Right cardiac atrium (tissue), 5 donors: ENCODE data around the gene GRIP2. TPM values are rescaled to one million over a fixed set of nuclear protein-coding genes. Genes with fewer than 3 reads are reported as not detected.

Source experiments
- ATAC-seq, 2 donors: fragments of 200-7000 bp; cut with Tn5 transposase; one replicate each; pipeline versions ENCODE4 v1.8.0 to v1.9.1; 2020; ENCODE audit warnings: moderate library complexity in 2 of 2, mild to moderate bottlenecking in 1 of 2
- DNase-seq, 3 donors: peaks; one replicate each; pipeline ENCODE4 v3.0.0-alpha.2; 2020
- H3K27ac ChIP-seq: one replicate; pipeline ENCODE4 v1.5.1; 2013; ENCODE audit warnings: mild to moderate bottlenecking, low read length, control low read depth, moderate library complexity
- H3K27me3 ChIP-seq: one replicate; pipeline ENCODE4 v1.6.1; 2013; ENCODE audit not compliant: control insufficient read depth, insufficient read depth
- H3K4me1 ChIP-seq: one replicate; pipeline ENCODE4 v1.6.1; 2013; ENCODE audit warnings: low read length; ENCODE audit not compliant: control insufficient read depth, insufficient read depth
- H3K4me3 ChIP-seq: one replicate; pipeline ENCODE4 v1.5.1; 2013; ENCODE audit warnings: low read length, control low read depth
- H3K9me3 ChIP-seq: one replicate; pipeline ENCODE4 v1.6.1; 2013; ENCODE audit warnings: low read length; ENCODE audit not compliant: control insufficient read depth
- WGBS: extraction: QIAGEN DNeasy Blood & Tissue Kit; methylation state at CpG from one replicate; pipeline ENCODE4 v1.1.7; 2013; 5-methylcytosine and 5-hydroxymethylcytosine counted together
- intact Hi-C, 4 donors: fragments of 100-400 bp; cut with DNase I; formaldehyde crosslinking; loops; one replicate each; pipeline versions ENCODE4 v1.11.0 to v1.14.0; 2022 to 2023
- polyA plus RNA-seq: library from polyadenylated mRNA; stranded (reverse); fragments of 200-250 nt; gene quantifications from one replicate; pipeline ENCODE4 v1.2.3, GENCODE V29; 2013
- total RNA-seq, 4 donors: library from RNA; stranded (reverse); fragmentation: NEBNext Ultra II Directional; extraction: Animal tissue kit (Norgen Biotek cat#: 25700); gene quantifications; one replicate each; pipeline ENCODE4 v1.2.1, GENCODE V29; 2021
- donor health status: healthy with polysubstance abuse.
- donor health status: DM: no; HTN: yes; CAD: no.
- donor health status: DM: no; HTN: no; CAD: no.
- donor health status: DM: no; HTN: yes; CAD: no; lungs with severe emphysema.
- donor health status: DM: yes; HTN: yes; CAD: no.

The GRIP2 gene
- total and polyA plus RNA-seq, 5 donors, result 8.7 to 14.5 (median 11.8) TPM

- intact Hi-C loops, result no loop called here
- Histone ChIP-seq H3K27me3 (no peaks in the 10 kb centered on the region), H3K9me3 (no peaks in the 10 kb centered on the region), H3K4me1 (peaks cover 6% of the 10 kb centered on the region), H3K27ac (peak overlapping the region; percentile 20), H3K4me3 (no peak overlapping the region)
- ATAC-seq (peak; percentile 71 to 84), DNase-seq (peak; percentile 63 to 81 (median 72))
- 45% methylated on average over 2 of the region's 2 CpGs for WGBS
Observed at GRCh38 chr3:14482271-14482721, 57.8 kb downstream of the GRIP2 start.

- no peak for ATAC-seq
- Histone ChIP-seq H3K27ac (peak overlapping the region; percentile 20), H3K27me3 (no peaks in the 10 kb centered on the region), H3K9me3 (no peaks in the 10 kb centered on the region), H3K4me3 (no peak overlapping the region), H3K4me1 (peaks cover 6% of the 10 kb centered on the region)
- peak in 2 of 3 donors; percentile 36 to 53 for DNase-seq
- 86% methylated on average over 13 of the region's 13 CpGs for WGBS
- intact Hi-C loops, result no loop called here
Observed at GRCh38 chr3:14481646-14482036, 58.5 kb downstream of the GRIP2 start.

GRCh38 chr3:14481018-14481645 is 59.0 kb downstream of the GRIP2 start:
- Histone ChIP-seq H3K27ac (no peak overlapping the region), H3K4me1 (peaks cover 6% of the 10 kb centered on the region), H3K27me3 (no peaks in the 10 kb centered on the region), H3K9me3 (no peaks in the 10 kb centered on the region), H3K4me3 (no peak overlapping the region)
- DNase-seq (peak in 1 of 3 donors; percentile 41), ATAC-seq (no peak)
- intact Hi-C loops, result no loop called here
- WGBS, result 90% methylated on average over 10 of the region's 10 CpGs

- Histone ChIP-seq H3K9me3 (no peaks in the 10 kb centered on the region), H3K27ac (no peak overlapping the region), H3K27me3 (no peaks in the 10 kb centered on the region), H3K4me3 (no peak overlapping the region), H3K4me1 (peaks cover 6% of the 10 kb centered on the region)
- ATAC-seq, result peak; percentile 70 to 83
- DNase-seq, result peak in 2 of 3 donors; percentile 70 to 84
- WGBS, result 56% methylated on average over 8 of the region's 8 CpGs
- intact Hi-C loops, result no loop called here
Observed at GRCh38 chr3:14480207-14481017, 59.7 kb downstream of the GRIP2 start.

- DNase-seq (no peak), ATAC-seq (no peak)
- Histone ChIP-seq H3K27ac (peak overlapping the region; percentile 0), H3K4me3 (no peak overlapping the region), H3K4me1 (peaks cover 6% of the 10 kb centered on the region), H3K9me3 (no peaks in the 10 kb centered on the region), H3K27me3 (no peaks in the 10 kb centered on the region)
- intact Hi-C loops, result loop anchor here in 1 of 4 donors (10.0 kb wide), 1 partner anchor 585 kb away; no protein-coding TSS in a partner anchor
- WGBS, result 94% methylated on average over 6 of the region's 6 CpGs
Observed at GRCh38 chr3:14479591-14479990, 60.6 kb downstream of the GRIP2 start.

- WGBS, result 76% methylated on average over 8 of the region's 8 CpGs
- peaks cover 6% of the 10 kb centered on the region for H3K4me1 ChIP-seq
- no peaks in the 10 kb centered on the region for H3K27me3 ChIP-seq
- H3K9me3 ChIP-seq, result no peaks in the 10 kb centered on the region
- DNase-seq (peak in 1 of 3 donors; percentile 13), ATAC-seq (no peak)
- intact Hi-C loops, result loop anchor here in 1 of 4 donors (10.0 kb wide), 1 partner anchor 584 kb away; no protein-coding TSS in a partner anchor
- no peak overlapping the region for H3K27ac ChIP-seq
- H3K4me3 ChIP-seq, result no peak overlapping the region
Observed at GRCh38 chr3:14478956-14479550, 61.1 kb downstream of the GRIP2 start.

- 91% methylated on average over 11 of the region's 11 CpGs for WGBS
- ATAC-seq (no peak), DNase-seq (peak in 1 of 3 donors; percentile 14)
- no peak overlapping the region for H3K27ac ChIP-seq
- no peak overlapping the region for H3K4me3 ChIP-seq
- intact Hi-C loops, result loop anchor here in 1 of 4 donors (10.0 kb wide), 1 partner anchor 583 kb away; no protein-coding TSS in a partner anchor
- no peaks in the 10 kb centered on the region for H3K9me3 ChIP-seq
- H3K27me3 ChIP-seq, result no peaks in the 10 kb centered on the region
- H3K4me1 ChIP-seq, result peaks cover 6% of the 10 kb centered on the region
Observed at GRCh38 chr3:14477311-14477935, 62.7 kb downstream of the GRIP2 start.

GRCh38 chr3:14476583-14477265 is 63.4 kb downstream of the GRIP2 start:
- H3K4me1 ChIP-seq, result peaks cover 4% of the 10 kb centered on the region
- intact Hi-C loops, result loop anchor here in 1 of 4 donors (10.0 kb wide), 1 partner anchor 582 kb away; no protein-coding TSS in a partner anchor
- no peak for DNase-seq
- ATAC-seq, result no peak
- H3K27me3 ChIP-seq, result no peaks in the 10 kb centered on the region
- no peak overlapping the region for H3K4me3 ChIP-seq
- H3K9me3 ChIP-seq, result no peaks in the 10 kb centered on the region
- 92% methylated on average over 13 of the region's 13 CpGs for WGBS
- no peak overlapping the region for H3K27ac ChIP-seq

- whole genome bisulfite sequencing, result 72% methylated on average over 7 of the region's 7 CpGs
- H3K9me3 ChIP-seq, result no peaks in the 10 kb centered on the region
- H3K4me3 ChIP-seq, result no peak overlapping the region
- H3K27ac ChIP-seq, result no peak overlapping the region
- intact Hi-C loops, result loop anchor here in 1 of 4 donors (10.0 kb wide), 1 partner anchor 581 kb away; no protein-coding TSS in a partner anchor
- DNase-seq, result no peak
- H3K4me1 ChIP-seq, result peaks cover 4% of the 10 kb centered on the region
- no peak for ATAC-seq
- no peaks in the 10 kb centered on the region for H3K27me3 ChIP-seq
Observed at GRCh38 chr3:14475621-14476020, 64.5 kb downstream of the GRIP2 start.
